HG03469 (cell line): ENCODE measurements around the gene BZW2.

ENCODE experiments used
- ATAC-seq: cut with Tn5 transposase; IDR thresholded peaks from one replicate; pipeline ENCODE4 v1.9.1; 2021; ENCODE audit warnings: mild to moderate bottlenecking, moderate library complexity, moderate number of reproducible peaks; ENCODE audit not compliant: unreplicated experiment

The BZW2 gene

DNA sequence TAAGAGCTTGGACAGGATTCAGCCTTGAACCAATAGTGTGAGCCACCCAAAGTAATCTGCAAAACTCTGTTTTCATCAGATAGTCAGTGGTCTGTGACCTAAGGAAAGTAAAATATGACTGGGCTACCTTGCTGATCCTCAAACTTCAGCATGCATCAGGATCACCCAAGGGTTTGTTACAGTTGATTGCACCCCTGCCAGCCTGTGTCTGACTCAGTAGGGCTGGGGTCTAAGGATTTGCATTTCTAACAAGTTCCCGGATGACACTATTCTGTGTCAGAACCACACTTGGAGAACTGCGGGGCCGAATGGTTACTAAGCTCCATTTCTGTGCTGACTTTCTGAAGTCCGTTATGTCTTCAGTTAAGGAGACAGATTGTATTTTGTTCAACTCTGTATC, 66.9 kb downstream of the BZW2 start:
- no peak for ATAC-seq

DNA sequence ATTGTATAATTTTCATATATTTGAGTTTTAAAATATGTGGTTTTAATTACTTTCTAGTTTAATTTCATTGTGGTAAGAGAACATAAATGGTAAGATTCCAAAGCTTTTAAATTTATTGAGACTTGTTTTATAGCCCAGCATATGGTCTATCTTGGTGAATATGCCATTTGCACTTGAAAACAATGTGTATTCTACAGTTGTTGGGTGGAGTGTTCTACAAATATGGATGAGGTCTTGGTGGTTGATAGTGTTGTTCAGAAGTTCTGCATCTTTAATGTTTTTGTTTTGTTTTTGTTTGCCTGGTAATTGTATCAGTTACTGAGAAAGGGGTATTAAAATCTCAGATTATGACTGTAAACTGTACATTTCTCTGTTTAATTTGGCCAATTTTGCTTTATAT, 69.9 kb downstream of the BZW2 start:
- ATAC-seq: no peak

DNA sequence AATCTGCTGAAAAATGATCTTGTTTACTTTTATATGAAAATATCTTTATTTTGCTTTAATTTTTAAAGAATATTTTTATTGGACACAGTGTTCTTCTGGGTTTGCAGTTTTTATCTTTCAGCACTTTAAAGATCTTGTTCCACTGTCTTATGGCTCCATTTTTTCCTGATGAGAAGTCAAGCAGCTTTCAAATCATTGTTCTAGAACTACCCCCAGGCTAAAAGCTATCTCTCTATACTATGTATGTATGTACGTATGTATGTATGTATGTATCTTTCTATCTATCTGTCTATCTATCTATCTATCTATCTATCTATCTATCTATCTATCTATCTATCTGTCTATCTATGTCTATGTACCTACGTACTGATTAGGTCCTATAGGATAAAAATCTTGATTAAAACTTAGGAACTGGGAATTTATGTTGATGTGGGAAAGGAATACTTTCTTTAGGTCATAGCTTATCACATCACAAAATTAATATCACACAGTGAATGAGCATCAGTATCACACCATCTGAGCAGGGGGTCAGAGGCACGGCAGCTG, 72.2 kb downstream of the BZW2 start:
- ATAC-seq: no peak

DNA sequence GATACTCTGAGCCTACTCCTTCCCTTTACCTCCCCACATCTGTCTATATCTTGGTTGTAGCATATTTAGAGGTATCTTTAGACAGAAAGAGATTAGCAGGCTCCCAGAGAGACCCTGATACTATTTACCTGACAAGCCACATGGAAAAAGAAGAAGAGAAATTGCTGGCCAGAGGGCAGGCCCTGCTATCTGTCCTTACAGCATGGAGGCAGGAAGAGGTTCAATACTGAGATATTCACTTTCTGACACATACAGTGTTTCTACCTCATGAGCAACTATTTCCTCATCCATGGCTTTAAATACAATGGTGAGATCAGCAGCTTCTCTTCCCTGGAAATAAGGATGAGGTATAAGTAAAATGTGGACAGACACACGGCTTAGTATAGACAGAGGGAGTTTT, 73.7 kb downstream of the BZW2 start:
- no peak for ATAC-seq

DNA sequence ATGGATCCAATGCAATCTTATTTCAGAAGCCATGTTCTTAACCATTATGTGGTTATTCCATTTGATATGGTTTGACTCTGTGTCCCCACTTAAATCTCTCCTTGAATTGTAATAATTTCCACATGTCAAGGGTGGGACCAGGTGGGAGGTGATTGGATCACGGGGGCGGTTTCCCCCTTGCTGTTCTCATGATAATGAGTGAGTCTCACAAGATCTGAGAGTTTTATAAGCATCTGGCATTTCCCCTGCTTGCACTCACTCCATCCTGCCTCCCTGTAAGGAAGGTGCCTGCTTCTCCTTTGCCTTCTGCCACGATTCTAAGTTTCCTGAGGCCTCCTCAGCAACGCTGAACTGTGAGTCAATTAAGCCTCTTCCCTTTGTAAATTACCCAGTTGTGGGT, 75.6 kb downstream of the BZW2 start:
- ATAC-seq: no peak

DNA sequence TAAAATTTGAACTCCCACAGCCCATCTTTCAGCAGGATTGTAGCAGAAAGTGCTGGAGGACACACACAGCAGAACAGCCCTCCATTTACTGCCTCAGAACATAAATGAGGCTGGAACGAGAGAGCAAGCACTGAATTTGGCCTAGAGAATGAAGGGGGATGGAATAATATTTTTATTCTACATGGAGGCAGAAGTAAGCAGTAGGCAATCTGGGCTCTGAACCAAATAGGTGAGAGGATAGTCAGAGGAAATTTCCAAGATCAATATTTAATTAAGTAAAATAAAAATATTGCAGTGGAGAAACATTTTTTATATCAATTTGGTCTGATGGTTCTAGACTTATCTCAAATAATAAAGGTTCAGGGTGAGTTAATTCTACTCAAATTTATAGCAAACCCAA, 78.4 kb downstream of the BZW2 start:
- ATAC-seq: no peak

DNA sequence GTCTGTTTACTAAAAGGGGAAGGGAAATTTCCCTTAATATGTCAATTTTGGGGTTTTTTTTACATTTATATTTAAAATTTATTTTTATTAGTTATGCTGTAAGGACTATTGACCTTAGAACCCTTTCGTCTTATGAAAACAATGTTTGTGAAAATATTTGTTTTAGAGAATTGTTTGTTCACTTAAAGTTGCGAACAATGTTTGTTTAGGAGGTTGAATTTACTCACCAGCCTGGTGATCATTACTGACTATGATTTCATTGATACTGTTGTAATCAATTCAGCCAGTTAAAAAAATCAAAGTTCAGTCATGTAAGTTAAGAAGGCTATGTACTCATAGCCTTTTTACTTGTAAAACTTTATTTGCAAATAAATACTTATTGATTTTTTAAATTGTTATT, 80.2 kb downstream of the BZW2 start:
- no peak for ATAC-seq

DNA sequence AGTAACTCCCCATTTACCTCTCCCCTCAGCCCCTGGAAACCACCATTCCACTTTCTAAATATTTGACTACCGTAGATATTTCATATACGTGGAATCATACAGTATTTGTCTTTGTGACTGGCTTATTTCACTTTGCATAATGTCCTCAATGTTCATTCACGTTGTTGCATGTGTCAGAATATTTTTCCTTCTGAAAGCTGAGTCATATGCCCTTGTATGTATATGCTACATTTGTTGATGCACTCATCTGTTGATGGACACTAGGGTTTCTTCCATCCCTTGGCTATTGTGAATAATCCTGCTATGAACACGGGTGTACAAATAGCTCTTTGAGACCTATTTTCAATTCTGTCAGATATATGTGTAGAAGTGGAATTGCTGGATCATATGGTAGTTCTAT, 81.8 kb downstream of the BZW2 start:
- no peak for ATAC-seq

DNA sequence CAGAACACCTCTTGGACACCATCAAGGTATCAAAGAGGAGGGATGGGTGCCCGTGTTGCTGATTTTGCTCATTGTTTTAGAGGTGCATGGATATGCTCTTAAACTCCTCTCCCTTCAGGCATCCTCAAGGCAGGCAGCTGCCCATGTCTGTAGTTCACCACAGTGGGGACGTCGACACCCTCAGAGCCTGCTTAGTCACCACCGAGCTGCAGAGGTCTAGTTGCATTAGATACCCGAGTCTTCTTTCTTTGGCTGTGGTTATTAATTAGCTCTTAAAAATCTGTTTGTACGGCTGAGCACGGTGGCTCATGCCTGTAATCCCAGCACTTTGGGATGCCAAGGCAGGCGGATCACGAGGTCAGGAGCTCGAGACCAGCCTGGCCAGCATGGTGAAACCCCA, 82.8 kb downstream of the BZW2 start:
- no peak for ATAC-seq

DNA sequence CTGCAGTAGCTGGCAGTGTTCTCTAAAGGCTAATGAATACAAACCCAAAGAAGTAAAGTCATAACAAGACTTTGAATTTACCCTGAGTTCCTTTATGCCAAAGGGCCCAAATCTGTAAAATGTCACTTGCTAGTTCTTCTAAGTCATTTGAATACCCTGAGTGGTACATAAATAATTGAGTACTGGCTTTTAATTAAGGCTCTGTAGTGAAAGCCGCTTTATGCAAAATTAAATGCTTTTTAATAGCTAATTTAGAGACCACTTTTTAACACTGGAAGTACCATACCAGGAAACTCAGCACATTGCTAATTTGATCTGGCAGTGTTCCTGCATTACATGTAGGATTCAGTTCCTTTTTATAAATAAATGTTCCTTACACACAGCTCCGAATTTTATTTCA, 83.6 kb downstream of the BZW2 start:
- ATAC-seq: no peak

DNA sequence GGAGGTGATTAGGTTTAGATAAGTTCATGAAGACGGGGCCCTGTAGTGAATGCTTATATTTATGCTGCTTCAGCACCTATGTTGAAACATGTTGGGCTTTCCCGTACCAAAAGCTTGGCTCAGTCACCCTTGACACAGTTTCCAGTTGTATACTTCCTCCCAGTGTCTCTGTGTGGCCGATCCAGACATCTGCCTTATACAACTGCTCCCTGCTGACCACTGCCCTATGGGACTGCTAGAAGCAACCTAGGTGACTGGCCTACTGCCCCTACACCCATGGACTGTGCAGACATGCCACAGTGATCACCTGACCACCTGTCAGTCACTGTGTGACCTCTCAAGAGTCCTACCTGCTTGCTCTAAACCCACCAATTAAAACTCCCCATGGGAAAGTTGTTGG, 85.0 kb downstream of the BZW2 start:
- no peak for ATAC-seq

DNA sequence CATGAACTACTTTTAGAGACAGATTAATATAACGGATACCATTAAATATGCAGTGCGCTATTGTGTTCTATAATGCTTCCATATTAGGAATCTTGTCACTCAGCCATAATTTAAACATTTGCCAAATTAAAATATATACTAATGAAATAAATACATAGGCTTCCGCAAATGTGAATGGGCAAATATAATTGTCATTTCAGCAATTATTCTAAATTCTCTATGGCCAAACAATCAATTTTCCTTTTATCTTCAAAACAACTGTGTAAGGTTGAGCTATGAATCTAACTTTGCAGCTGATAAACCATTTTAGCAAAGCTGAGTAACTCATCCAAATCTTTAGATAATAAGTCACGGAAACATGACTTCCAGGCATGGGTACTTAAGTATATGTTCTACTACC, 86.8 kb downstream of the BZW2 start:
- ATAC-seq: no peak

DNA sequence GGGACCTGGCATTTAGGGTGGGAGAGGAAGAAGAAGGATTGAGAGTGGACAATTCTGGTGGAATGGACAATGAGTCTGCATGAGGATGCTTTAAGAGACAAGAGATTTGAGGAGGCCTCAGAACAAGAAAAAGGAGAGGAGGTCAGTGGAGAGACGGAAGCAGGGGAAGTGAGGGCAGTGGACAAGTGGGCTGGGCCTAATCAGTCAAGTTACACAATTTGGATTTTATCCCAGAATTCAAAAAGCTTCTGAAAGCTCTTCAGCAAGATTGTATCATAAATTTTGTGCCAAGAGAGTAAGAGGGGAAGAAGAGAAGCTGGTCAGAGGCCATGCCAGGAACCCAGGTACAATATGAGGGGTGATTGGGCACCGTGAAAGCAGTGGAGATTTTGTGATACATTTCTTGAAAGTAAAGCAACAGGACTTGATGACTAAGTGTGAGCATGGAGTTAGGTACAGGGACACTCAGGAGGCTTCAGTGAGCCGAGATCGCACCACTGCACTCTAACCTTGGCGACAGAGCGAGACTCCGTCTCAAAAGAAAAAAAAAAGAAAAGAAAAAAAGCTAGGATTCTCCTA, 88.3 kb downstream of the BZW2 start:
- ATAC-seq: no peak

DNA sequence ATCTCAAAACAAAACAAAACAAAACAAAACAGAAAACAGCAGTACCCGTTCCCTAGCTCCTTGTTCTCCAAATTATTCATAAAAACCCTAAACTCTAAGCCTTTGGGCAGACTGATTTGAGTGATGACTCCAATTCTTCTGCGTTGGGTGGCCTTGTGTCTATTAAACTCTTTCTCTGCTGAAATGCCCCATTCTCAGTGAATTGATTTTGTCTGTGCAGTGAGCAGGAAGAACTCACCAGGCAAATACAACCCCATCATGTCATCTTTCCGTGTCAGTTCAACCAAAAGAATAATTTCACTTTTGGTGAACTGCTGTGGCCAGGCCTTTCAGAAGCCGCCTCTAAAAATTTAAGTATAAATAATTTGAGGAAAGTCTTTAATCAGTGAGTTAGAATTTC, 89.0 kb downstream of the BZW2 start:
- ATAC-seq: no peak

DNA sequence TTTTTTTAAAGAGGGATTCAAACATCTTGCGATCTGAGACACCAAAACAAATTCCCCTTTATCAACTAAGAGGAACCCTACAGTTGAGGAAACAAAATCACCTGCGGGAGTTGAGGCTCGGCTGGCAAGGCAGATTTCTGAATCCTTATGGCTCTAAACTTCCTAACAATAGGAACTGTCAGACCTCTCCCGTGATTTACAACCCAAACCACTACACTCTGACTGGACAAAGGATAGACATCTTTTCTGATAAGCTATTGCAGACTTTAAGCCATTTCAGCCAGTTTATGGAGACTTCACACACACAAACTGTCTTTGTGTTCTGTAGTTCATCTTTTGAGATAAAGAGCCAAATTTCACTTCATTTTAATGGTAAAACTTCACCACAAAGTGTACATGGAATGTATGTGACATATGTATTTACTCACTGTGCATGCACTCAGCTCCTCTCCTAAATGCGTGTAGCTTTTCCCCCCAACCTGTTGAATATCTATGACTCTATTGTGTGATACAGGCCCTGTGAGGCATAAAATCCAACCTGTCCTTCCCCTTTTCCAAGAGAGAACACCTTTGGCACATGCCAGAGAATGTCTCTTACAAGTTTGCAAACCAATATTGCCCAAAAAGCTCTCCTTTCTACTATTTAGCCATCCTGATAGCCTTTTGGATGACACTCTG, 92.2 kb downstream of the BZW2 start:
- no peak for ATAC-seq

DNA sequence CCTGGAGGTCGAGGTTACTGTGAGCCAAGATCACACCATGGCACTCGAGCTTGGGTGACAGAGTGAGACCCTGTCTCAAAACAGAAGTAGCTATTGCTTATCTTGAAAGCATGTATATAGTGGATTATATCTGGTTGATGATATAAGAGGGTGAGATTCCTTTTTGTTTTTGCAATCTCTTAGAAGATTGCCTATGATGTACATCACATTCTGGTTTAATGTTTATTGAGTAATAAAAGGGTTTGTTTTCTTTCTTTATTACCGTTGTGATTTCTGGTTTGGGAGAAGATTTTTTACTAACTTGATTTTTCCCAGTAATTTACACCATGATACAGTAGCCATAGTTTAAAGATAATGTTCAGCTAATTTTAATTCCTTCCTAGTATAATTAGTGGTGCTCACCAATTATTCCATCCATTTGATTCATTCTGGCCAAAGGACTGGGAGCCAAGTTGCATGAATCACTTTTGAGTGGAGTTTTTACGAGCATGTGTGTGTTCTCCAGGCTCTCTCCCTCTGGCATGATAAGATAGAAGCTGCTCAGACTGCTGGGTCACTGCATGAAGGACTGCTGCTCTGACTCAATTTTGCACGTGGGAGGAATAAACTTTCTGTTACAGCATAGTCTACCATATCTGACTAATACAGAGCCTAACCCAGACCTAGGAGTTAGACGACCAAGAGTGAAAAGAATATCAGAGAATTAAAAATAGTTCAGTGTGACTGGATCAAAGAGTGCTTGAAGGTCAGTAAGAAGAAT, 94.1 kb downstream of the BZW2 start:
- no peak for ATAC-seq

DNA sequence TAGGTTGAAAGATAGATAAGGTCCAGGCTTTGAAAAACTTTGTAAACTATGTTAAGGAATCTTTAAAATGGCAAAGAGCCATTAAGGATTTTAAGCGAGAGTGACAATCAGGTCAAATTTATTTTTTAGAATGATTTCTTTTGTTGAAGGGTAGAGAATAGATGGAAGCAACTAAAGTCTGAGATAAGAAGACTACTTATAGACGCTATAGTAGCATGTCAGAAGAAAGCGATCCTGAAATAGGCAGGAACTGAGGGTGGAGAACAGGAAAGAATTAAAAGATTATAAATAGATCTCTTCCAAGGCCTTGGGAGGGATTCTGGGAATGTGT, 94.6 kb downstream of the BZW2 start:
- no peak for ATAC-seq

DNA sequence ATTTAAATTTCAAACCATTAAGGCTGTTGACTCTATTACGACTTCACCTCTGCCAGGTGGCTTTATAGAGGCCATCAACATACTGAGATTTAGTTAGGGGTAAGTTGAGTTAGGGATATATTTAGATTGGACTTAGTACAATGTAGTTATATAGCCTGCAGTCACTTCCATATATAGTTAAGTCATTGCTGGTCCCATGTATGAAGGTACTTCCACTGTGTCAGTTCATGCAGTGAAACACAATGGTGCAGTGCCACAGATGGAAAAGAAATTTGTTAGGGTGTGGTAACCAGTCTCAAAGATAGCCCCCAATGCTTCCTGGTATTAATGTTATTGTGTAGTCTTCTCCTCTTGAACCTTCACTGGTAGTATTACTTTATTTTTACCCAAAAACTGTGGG, 95.0 kb downstream of the BZW2 start:
- no peak for ATAC-seq

DNA sequence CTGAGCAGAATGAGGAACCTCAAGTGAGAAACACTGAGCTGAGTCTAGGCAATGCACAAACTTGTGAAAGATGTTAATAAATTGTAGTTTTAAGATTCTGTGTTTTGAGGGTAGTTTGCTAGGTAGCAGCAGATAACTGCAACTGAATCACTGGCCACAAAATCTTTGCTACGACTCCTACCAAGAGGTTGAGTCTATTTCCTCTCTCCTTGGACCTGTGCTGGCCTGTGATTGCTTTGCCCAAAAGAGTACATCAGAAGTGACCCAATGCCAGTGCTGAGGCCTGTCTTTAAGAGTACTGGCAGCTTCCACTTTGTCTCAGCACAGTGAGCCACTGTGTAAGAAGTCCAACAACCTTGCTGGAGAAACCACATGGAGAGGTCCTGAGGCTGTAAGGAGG, 95.7 kb downstream of the BZW2 start:
- no peak for ATAC-seq

DNA sequence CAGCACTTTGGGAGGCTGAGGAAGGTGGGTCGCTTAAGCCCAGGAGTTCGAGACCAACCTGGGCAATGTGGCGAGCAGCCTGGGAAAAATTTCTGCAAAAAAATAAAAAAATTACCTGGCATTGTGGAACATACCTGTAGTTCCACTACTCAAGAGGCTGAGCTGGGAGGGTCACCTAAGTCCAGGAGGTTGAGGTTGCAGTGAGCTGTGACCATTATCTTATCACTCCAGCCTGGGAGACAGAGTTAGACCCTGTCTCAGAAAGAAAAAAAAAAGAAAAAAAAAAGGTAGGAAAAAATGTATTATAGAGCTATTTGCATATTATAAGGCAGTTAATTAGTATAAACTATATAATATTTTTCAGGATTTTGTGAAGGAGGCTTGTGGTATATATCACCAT, 96.6 kb downstream of the BZW2 start:
- ATAC-seq: no peak

DNA sequence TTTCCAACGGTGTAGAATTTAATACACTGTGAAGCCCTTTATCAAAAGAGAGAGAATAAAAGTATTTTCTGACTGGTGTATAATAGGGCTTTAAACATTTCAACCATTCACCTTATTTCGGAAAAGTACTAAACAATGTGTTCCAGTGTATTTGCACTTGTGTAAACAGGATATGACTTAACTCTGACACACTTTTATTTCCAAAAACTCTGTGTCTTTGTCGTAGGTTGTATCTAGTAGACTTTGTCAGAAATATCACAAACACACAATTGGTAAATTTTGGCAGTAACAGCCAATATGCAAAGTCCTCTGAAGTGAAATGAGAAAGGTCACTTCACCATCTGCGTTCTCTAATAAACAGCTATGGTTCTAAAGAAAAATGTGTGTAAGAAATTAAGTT, 97.3 kb downstream of the BZW2 start:
- no peak for ATAC-seq

DNA sequence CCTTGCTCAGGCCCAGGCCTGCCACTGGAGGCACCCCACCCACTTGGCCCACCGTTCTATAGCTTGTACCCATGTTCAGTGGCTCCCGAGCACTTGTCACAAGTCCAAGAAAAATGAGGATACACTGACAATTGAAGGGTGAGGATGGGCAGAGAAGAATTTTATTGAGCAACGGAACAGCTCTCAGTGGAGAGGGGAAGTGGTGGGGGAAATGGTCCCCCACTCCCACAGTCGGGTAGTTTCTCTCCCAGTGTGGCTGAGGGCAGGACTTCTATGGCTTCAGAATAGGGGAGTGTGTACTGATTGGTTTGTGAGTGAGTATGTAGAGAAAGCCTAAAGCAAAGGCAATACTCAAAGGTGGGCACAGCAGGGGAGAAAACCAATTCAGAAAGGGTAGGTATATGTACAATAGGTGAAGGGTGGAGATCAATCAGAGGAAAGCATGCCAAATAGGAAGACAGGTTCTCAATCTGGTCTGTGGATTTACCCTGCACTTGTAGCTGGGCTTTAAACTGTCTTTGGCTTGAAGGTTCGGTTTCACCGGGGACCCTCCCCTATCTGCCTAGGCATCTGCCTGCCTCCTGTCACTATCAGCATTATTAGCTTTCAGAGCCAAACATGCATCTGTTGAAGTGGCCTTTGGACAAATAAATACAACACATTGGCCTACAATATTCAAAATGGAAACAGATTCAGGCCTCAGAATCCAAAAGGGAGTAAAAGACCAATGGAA, 98.7 kb downstream of the BZW2 start:
- ATAC-seq: no peak
